HuH-7.5 (cell line): ENCODE data around the gene OGFOD2.
"Not testable (repeated sequence)": the region's sequence is repeated elsewhere in the genome, so short reads cannot be mapped to it uniquely, and the experiment has no call there.

Experiments
- DNase-seq: peaks from one replicate; pipeline ENCODE4 v3.0.0; 2011; ENCODE audit warnings: low spot score

Gene OGFOD2

GRCh38 chr12:123005081-123005626 is 30.1 kb downstream of the OGFOD2 start:
- no peak for DNase-seq

DNA sequence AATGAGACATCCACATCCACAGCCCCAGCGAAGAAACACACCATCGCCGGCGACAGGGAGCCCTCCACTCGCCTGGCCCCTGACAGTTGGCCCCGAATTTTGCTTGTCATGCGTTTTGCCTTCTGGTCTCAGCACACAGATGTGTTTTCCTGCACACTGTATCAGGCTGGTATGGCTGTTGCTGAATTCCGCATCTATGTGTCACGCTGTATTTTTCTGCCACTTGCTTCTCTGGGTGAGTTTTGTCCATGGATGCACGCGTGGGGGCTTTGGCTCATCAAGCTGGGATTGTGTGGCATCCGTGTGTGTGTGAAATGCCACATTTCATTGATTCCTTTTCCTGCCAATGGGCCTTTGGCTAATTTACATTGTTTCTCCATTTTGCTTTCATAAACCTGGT is 31.9 kb downstream of the OGFOD2 start:
- no peak for DNase-seq

DNA sequence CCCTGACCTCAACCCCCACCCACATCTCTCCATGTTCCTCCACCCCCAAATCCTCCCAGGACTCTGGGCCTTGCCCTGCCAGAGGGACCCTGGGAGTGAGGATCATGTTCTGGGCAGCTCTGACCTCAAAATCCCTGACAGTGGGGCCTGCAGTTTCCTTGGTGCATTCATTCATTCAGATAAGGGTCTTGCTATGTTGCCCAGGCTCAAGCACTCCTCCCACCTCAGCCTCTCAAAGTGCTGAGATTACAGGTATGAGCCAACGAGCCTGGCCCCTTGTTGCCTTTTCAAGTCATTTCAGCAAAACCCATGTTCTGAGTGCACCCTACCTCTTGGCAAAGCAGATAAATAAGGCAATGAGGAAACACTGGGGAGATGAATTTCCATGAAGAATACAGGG is 35.1 kb downstream of the OGFOD2 start:
- DNase-seq, result no peak

GRCh38 chr12:123010681-123011080 is 35.6 kb downstream of the OGFOD2 start:
- DNase-seq, result no peak

DNA sequence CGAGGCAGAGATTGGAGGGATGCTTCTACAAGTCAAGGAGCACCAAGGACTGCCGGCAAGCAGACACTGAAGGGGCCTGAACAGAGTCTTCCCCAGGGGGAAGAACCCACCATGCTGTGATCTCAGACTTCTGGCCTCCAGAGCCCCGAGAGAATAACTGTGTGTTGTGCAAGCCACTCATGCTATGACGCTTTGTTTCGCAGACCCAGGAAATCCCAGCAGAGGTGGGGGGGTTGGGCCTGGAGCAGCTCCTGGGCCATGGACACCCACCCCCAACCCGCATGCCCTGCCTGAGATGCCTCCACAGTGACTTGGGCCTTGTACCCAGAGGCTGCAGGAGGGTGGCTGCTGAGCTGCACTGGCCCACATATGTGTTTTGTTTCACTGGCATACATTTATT is 36.7 kb downstream of the OGFOD2 start:
- no peak for DNase-seq

GRCh38 chr12:123013185-123014095 is 38.4 kb downstream of the OGFOD2 start:
- DNase-seq, result no peak

DNA sequence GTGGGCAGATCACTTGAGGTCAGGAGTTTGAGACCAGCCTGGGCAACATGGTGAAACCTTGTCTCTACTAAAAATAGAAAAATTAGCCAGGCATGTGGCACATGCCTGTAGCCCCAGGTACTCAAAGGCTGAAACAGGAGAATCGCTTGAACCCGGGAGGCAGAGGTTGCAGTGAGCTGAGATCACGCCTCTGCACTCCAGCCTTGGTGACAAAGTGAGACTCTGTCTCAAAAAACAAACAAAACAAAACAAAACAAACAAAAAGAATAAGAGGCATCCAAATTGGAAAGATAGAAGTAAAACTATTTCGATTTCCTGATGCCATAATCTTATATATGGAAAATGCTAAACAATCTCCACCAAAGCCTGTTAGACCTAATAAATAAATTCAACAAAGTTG is 39.4 kb downstream of the OGFOD2 start:
- DNase-seq, result not testable (repeated sequence)

DNA sequence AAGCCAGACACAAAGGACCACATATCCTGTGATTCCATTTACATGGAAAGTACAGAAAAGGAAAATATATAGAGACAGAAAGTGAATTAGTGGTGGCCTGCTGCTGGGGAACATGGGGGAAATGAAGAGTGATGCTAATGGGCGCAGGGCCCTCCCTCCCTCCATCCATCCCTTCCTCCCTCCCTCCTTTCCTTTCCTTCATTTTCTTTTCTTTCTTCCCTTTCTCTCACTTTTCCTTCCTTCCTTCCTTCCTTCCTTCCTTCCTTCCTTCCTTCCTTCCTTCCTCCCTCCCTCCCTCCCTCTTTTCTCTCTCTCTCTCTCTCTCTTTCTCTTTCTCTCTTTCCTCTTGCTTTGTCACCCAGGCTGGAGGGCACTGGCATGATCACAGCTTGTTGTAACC is 42.7 kb downstream of the OGFOD2 start:
- no peak for DNase-seq

- DNase-seq, result no peak
Measured at GRCh38 chr12:123019841-123020138, 44.7 kb downstream of the OGFOD2 start.

GRCh38 chr12:123021688-123022604 is 46.9 kb downstream of the OGFOD2 start:
- DNase-seq, result no peak

DNA sequence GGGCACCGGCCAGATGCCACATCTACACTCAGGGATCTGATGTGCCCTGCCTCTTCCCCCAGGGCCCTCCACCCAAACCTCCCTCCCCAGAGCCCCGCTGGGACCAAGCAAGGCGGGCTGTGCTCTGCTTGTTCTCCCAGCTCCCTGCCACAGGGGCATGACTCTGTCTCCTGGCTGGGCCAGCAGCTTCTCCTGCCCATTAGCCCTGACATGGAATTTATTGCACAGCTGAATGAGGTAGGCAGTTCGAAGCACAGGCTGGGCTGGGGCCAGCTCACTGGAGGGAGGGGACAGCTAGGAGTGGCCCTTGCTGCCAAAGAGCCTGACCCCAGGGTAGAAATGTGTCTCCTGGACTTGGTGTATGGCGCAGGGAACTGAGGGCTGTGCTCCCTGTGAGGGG is 47.8 kb downstream of the OGFOD2 start:
- no peak for DNase-seq

DNA sequence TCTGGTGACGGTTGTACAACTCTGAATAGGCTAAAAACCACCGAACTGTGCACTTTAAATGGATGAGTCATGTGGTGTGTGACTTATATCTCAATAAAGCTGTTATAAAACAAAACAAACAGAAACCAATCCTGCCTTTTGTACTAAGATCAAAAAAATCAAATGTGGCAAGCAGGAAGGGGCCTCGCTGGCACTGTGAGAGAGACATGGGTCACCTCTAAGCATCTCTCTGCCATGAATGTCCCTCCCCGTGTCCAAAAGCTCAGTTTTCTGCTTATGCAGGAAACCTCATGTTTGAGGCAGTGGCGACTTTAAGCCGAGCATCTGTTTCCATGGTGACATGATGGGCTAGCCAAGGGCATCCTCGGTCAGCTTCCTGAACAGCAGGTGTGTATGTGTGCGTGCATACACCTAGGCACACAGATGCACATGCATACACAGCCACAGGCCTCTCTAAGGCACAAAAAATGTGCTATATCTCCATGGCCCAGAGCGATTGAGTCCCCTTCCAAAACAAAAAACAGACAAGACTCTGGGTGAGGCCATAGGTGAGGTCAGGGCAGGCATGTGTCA is 49.9 kb downstream of the OGFOD2 start:
- no peak for DNase-seq

- no peak for DNase-seq
Measured at GRCh38 chr12:123026094-123026853, 51.2 kb downstream of the OGFOD2 start.

DNA sequence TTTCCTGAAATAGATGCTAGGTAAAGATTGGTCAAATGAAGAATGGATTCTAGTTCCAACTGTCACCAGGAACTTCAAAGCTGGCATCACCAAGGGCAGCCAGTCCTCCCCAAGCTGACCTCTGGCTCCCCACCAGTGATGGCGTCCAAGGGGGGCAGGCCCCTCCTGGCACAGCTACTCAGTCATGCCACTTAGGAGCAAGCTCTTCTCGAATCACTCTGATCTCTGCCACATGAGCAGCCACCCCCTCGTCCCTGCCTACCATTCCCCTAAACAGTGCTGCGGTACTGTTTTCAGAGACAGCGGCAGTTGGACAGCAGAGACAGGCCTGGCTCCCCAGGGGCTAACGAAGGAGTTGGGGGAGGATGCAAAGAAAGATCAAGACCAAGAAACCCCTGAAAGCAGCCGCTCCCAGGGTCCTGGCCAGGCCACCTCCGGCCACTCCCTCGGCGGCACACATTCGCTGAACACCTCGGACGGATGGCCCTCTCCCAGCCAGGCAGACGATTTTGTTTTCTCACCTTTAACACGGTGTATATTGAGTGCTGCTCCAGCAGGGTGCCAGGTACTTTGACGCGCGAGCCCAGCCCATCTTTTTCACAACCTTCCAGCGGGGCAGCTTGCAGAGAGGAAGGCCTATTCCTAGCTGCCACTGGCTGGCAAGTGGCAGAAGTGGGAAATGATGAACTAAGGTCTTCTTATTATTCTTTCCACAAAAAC is 52.8 kb downstream of the OGFOD2 start:
- no peak for DNase-seq

DNA sequence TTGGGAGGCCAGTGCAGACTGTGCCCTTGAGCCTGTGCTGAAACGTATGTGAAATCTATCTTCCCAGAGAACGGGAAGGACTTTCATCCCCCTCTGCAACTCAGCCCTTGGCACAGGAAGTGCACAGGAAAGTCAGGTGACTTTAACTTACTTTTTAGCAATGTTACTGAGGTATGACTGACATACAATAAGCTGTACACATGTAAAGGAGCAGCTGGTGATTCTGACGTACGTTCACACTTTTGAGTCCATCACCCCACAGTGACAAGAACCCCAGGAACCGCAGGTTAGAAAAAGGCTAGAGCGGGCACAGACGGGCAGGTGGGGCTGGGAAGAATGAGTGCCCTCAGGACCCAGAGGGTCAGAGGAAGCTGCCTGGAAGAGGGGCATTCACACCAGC is 53.4 kb downstream of the OGFOD2 start:
- no peak for DNase-seq

DNA sequence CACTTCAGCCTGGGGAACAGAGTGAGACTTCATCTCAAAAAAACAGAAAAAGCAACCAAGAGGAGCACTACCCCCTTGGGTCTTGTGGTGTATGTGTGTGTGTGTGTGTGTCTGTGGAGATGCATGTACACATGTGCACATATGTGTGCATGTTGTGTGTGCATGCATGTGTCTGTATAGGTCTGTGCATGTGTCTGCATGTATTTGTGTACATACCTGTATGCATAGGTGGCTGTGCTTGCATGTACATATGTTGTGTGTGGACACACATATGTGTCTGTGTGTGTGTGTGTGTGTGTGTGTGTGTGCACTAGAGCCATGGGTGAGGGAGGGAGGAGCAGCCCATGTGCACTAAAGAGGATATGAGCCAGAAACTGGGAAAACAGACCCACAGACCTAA is 54.5 kb downstream of the OGFOD2 start:
- DNase-seq, result no peak
